Measurements from ENCODE around the gene DYNC1LI1. TPM values are rescaled to one million over a fixed set of nuclear protein-coding genes. Genes with fewer than 3 reads are reported as not detected.
A peak's percentile ranks its signal among the peaks of the same experiment; 100 is the strongest.

Gene DYNC1LI1
- total and polyA plus RNA-seq, 2 donors: 28.4 to 29.2 TPM

DNA sequence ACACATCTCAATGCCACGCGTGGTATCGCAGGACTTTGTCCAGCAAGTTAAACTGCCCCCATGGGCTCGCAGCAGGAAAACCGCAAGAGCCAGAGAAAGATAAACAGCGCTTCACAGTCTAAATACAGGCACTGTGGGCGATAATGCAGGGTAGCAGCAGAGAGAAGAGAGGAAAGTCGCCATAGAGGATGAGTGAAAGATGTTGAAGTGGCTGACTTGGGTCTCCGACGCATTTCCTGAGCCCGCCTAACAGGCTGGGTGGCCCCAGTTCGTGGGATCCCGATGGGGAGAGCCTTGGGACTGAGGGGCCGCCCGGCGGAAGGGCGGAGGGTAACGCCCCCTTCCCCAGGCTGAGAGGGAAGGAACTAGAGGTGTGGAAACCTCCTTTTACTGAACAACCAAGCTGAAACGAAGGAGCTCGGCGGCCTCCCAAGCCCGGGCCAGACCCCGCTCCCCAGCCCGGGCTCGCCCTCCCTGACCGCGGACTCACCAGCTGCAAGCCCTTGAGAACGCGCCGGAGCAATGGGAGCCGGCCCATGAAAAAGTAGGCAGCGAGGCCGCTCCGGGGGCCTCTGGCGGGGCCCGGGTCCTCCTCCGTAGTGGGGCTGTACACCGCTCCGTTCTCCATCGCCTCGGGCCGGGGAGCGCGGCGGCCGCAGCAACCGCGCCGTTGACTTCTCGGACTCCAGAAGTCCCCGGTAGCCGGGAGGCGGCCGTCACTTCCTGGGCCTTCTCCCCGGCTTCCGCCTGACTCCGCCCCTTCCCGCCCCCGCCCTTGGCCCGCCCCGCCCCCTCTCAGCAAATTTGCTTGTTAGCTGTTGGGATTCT lies 68.3 kb downstream of the DYNC1LI1 start, which contains the start of gene CMTM6:
Gene CMTM6 (minus strand): TSS at position 735 of the 828 bp plus-strand sequence. CDS start 107 bp downstream, at position 628.
- Histone ChIP-seq H3K4me3 (ENCODE audit: low read length in 2 of 2) (peak within 1 kb of the TSS; percentile 94 to 97), H3K27me3 (ENCODE audit: control insufficient read depth in 2 of 2, insufficient read depth in 1 of 2, low read length in 1 of 2) (no peaks in the 10 kb centered on the region), H3K27ac (ENCODE audit: low read depth in 1 of 2, low read length in 1 of 2) (peak within 1 kb of the TSS; percentile 92 to 93), H3K4me1 (ENCODE audit: control insufficient read depth in 2 of 2, insufficient read depth in 2 of 2, low read length in 2 of 2) (peaks cover 6 to 11% of the 10 kb centered on the region in 2 donors), H3K9me3 (ENCODE audit: control insufficient read depth in 2 of 2, insufficient read depth in 1 of 2, low read length in 1 of 2) (no peaks in the 10 kb centered on the region), H3K36me3 (ENCODE audit: control insufficient read depth in 2 of 2, insufficient read depth in 2 of 2, low read length in 1 of 2) (no peaks in the 10 kb centered on the region)
- DNase-seq (ENCODE audit: low read depth in 6 of 9, low spot score in 9 of 9): peak; percentile 20 to 86 (median 61)
- under 1% methylated on average over 61 of the region's 61 CpGs for WGBS

DNA sequence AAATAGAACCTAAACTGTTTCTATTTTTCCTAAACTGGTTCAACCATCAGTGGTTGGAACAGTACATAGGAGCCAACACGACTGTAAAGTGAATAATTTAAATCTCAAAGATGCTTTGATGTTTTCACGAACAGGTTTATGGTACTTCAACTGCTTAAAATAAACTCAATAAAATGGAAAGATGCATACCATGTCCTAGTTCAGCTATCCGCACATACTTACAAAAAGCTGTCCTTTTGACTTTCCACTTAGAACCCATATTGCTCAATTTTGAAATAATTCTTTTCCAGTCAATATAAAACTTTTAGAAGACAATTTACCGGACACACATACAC lies 68.9 kb downstream of the DYNC1LI1 start:
- Histone ChIP-seq H3K27ac (ENCODE audit: low read depth in 1 of 2, low read length in 1 of 2) (peak overlapping the region; percentile 92 to 93), H3K27me3 (ENCODE audit: control insufficient read depth in 2 of 2, insufficient read depth in 1 of 2, low read length in 1 of 2) (no peaks in the 10 kb centered on the region), H3K4me3 (ENCODE audit: low read length in 2 of 2) (peak overlapping the region; percentile 94 to 97), H3K36me3 (ENCODE audit: control insufficient read depth in 2 of 2, insufficient read depth in 2 of 2, low read length in 1 of 2) (no peaks in the 10 kb centered on the region), H3K4me1 (ENCODE audit: control insufficient read depth in 2 of 2, insufficient read depth in 2 of 2, low read length in 2 of 2) (peaks cover 6 to 11% of the 10 kb centered on the region in 2 donors), H3K9me3 (ENCODE audit: control insufficient read depth in 2 of 2, insufficient read depth in 1 of 2, low read length in 1 of 2) (no peaks in the 10 kb centered on the region)
- DNase-seq (ENCODE audit: low read depth in 6 of 9, low spot score in 9 of 9): no peak
- 4% methylated on average over 4 of the region's 4 CpGs for WGBS

DNA sequence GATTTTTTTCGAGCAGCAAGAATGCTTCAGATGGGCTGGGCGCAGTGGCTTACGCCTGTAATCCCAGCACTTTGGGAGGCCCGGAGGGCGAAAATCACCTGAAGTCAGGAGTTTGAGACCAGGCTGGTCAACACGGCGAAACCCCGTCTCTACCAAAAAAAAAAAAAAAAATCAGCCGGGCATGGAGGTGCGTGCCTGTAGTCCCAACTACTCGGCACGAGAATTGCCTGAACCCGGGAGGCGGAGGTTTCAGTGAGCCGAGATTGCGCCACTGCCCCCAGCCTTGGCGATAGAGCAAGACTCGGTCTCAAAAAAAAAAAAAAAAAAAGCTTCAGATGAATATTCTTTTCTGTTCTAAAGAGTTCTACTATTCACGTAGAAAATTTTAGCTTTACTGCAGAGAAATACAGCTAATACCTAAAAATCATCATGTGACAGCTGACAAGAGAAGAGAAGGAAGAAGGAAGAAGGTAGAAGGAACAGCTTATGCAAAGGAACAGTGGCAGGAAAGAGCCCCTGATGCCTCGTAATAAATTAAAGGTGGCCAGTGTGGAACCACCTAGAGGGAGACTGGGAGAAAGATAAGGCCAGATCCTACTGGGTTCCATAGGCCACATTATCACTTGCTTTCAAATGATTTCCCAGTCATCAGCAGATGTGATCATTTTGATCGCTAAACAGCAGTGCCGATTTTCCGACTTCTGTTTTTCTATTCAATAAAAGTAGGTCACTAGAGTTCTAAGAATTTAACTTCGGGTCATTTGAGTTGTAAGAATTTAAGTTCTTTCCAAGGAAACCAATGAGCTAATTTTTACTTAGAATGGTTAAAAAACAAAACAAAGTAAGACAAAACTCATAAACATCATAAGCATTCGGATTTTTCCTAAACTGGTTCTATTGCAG lies 69.5 kb downstream of the DYNC1LI1 start:
- Histone ChIP-seq H3K27ac (ENCODE audit: low read depth in 1 of 2, low read length in 1 of 2) (peak overlapping the region in 1 of 2 donors; percentile 8), H3K9me3 (ENCODE audit: control insufficient read depth in 2 of 2, insufficient read depth in 1 of 2, low read length in 1 of 2) (no peaks in the 10 kb centered on the region), H3K4me1 (ENCODE audit: control insufficient read depth in 2 of 2, insufficient read depth in 2 of 2, low read length in 2 of 2) (peaks cover 6 to 11% of the 10 kb centered on the region in 2 donors), H3K36me3 (ENCODE audit: control insufficient read depth in 2 of 2, insufficient read depth in 2 of 2, low read length in 1 of 2) (no peaks in the 10 kb centered on the region), H3K4me3 (ENCODE audit: low read length in 2 of 2) (peak overlapping the region; percentile 94 to 97), H3K27me3 (ENCODE audit: control insufficient read depth in 2 of 2, insufficient read depth in 1 of 2, low read length in 1 of 2) (no peaks in the 10 kb centered on the region)
- WGBS: 85% methylated on average over 25 of the region's 25 CpGs
- DNase-seq (ENCODE audit: low read depth in 6 of 9, low spot score in 9 of 9): no peak

DNA sequence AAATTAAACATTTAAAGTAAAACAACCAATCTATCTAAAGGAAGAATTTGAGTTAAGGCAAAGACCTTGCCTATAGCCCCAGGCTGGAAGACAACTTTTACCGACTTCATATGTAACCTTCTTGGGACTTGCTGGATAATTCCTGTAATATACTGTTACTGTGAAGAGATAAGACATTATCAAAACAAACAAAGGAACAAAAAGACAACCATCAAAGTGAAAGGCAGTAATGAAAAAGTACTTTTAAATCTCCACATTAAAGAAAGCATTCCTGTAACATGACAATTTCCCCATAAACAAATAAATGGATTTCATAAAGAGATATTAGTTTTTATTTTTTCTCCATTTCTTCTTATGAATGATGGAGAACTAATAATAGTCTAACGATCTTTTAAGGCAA lies 70.4 kb downstream of the DYNC1LI1 start:
- Histone ChIP-seq H3K27me3 (ENCODE audit: control insufficient read depth in 2 of 2, insufficient read depth in 1 of 2, low read length in 1 of 2) (no peaks in the 10 kb centered on the region), H3K36me3 (ENCODE audit: control insufficient read depth in 2 of 2, insufficient read depth in 2 of 2, low read length in 1 of 2) (no peaks in the 10 kb centered on the region), H3K9me3 (ENCODE audit: control insufficient read depth in 2 of 2, insufficient read depth in 1 of 2, low read length in 1 of 2) (no peaks in the 10 kb centered on the region), H3K4me1 (ENCODE audit: control insufficient read depth in 2 of 2, insufficient read depth in 2 of 2, low read length in 2 of 2) (peaks cover 6 to 11% of the 10 kb centered on the region in 2 donors), H3K4me3 (ENCODE audit: low read length in 2 of 2) (no peak overlapping the region), H3K27ac (ENCODE audit: low read depth in 1 of 2, low read length in 1 of 2) (no peak overlapping the region)
- 86% methylated on average over 2 of the region's 2 CpGs for WGBS
- no peak for DNase-seq (ENCODE audit: low read depth in 6 of 9, low spot score in 9 of 9)

DNA sequence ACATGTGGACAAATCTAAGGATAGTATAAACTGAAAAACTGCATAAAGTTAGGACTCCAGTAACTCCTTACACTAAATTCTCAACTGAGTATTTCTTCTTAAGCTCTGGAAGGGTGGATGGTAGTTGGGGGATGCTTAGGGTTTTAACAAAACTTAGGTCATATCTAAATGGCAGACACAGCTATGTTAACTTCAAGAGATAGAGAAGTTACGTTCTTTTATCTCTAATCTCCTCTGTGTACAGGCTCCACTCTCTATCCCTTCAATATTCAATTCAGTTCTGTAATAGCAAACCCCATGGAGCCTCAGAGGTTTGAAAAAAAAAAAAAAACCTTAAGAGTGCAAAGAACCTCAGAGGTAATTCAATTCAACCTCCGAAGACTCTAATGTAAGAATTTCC lies 71.1 kb downstream of the DYNC1LI1 start:
- Histone ChIP-seq H3K4me3 (ENCODE audit: low read length in 2 of 2) (no peak overlapping the region), H3K4me1 (ENCODE audit: control insufficient read depth in 2 of 2, insufficient read depth in 2 of 2, low read length in 2 of 2) (peaks cover 6 to 11% of the 10 kb centered on the region in 2 donors), H3K9me3 (ENCODE audit: control insufficient read depth in 2 of 2, insufficient read depth in 1 of 2, low read length in 1 of 2) (no peaks in the 10 kb centered on the region), H3K27ac (ENCODE audit: low read depth in 1 of 2, low read length in 1 of 2) (no peak overlapping the region), H3K27me3 (ENCODE audit: control insufficient read depth in 2 of 2, insufficient read depth in 1 of 2, low read length in 1 of 2) (no peaks in the 10 kb centered on the region), H3K36me3 (ENCODE audit: control insufficient read depth in 2 of 2, insufficient read depth in 2 of 2, low read length in 1 of 2) (no peaks in the 10 kb centered on the region)
- WGBS: 94% methylated on average over 2 of the region's 2 CpGs
- DNase-seq (ENCODE audit: low read depth in 6 of 9, low spot score in 9 of 9): no peak

DNA sequence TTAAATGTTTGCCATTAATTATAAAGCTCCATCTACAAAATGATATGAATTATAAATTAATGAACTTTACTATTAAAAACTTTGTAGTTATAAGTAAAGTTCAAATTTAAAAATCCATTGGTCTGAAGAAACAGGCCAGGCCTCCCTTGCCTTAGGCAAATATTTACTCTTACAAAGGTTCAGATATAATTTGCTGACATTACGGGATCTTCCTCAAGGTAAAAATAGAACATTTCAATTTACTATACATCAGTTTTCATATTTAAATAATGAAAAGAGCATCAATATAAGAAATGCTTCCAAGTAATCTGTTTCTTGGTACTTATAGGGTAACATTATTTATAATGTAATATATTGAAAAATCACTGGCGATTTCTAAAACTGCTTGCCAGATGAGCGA lies 71.7 kb downstream of the DYNC1LI1 start:
- H3K4me1 ChIP-seq (ENCODE audit: control insufficient read depth in 2 of 2, insufficient read depth in 2 of 2, low read length in 2 of 2): peaks cover 6 to 11% of the 10 kb centered on the region in 2 donors
- no peak overlapping the region for H3K27ac ChIP-seq (ENCODE audit: low read depth in 1 of 2, low read length in 1 of 2)
- H3K36me3 ChIP-seq (ENCODE audit: control insufficient read depth in 2 of 2, insufficient read depth in 2 of 2, low read length in 1 of 2): no peaks in the 10 kb centered on the region
- no peak overlapping the region for H3K4me3 ChIP-seq (ENCODE audit: low read length in 2 of 2)
- WGBS: 98% methylated on average over 3 of the region's 3 CpGs
- no peaks in the 10 kb centered on the region for H3K27me3 ChIP-seq (ENCODE audit: control insufficient read depth in 2 of 2, insufficient read depth in 1 of 2, low read length in 1 of 2)
- DNase-seq (ENCODE audit: low read depth in 6 of 9, low spot score in 9 of 9): no peak
- H3K9me3 ChIP-seq (ENCODE audit: control insufficient read depth in 2 of 2, insufficient read depth in 1 of 2, low read length in 1 of 2): no peaks in the 10 kb centered on the region

DNA sequence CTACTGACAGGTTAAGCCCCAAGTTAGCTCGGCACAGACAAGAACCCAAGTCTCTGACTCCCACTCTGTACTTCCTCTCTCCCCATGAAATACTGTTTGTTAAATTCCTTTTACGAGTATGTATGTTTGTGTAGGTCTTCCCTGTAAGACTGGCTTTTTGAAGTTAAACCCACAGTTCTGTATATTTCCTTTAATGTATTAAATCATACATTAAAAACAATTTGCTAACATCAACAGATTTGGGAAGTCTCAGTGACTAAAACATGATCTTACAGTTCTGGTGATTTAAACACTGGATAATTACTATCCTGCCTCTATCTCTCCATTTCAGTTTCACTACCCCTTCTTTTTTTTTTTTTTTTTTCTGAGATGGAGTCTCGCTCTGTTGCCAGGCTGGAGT lies 72.4 kb downstream of the DYNC1LI1 start:
- H3K36me3 ChIP-seq (ENCODE audit: control insufficient read depth in 2 of 2, insufficient read depth in 2 of 2, low read length in 1 of 2): no peaks in the 10 kb centered on the region
- no peak for DNase-seq (ENCODE audit: low read depth in 6 of 9, low spot score in 9 of 9)
- H3K27ac ChIP-seq (ENCODE audit: low read depth in 1 of 2, low read length in 1 of 2): no peak overlapping the region
- H3K4me1 ChIP-seq (ENCODE audit: control insufficient read depth in 2 of 2, insufficient read depth in 2 of 2, low read length in 2 of 2): peaks cover 6 to 11% of the 10 kb centered on the region in 2 donors
- no peaks in the 10 kb centered on the region for H3K9me3 ChIP-seq (ENCODE audit: control insufficient read depth in 2 of 2, insufficient read depth in 1 of 2, low read length in 1 of 2)
- no peak overlapping the region for H3K4me3 ChIP-seq (ENCODE audit: low read length in 2 of 2)
- no peaks in the 10 kb centered on the region for H3K27me3 ChIP-seq (ENCODE audit: control insufficient read depth in 2 of 2, insufficient read depth in 1 of 2, low read length in 1 of 2)
- 86% methylated on average over 3 of the region's 3 CpGs for WGBS

DNA sequence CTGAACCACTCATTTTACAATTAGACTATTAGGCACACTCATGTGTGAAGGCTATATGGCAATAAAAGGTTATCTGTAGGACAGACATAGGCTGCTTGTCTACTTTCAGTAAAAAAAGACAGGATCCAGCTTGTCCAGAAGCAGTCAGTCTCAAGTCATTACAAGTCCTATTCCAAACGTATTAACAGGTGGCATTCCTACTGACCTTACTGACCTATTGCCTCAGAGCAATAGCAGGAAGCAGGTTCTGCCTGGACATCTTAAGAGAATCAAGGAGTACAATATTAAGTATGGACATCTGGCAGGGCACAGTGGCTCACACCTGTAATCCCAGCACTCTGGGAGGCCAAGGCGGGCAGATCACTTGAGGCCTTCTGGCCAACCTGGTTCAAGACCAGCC lies 75.0 kb downstream of the DYNC1LI1 start:
- no peaks in the 10 kb centered on the region for H3K9me3 ChIP-seq (ENCODE audit: control insufficient read depth in 2 of 2, insufficient read depth in 1 of 2, low read length in 1 of 2)
- H3K36me3 ChIP-seq (ENCODE audit: control insufficient read depth in 2 of 2, insufficient read depth in 2 of 2, low read length in 1 of 2): no peaks in the 10 kb centered on the region
- no peaks in the 10 kb centered on the region for H3K4me1 ChIP-seq (ENCODE audit: control insufficient read depth in 2 of 2, insufficient read depth in 2 of 2, low read length in 2 of 2)
- no peak for DNase-seq (ENCODE audit: low read depth in 6 of 9, low spot score in 9 of 9)
- H3K27me3 ChIP-seq (ENCODE audit: control insufficient read depth in 2 of 2, insufficient read depth in 1 of 2, low read length in 1 of 2): no peaks in the 10 kb centered on the region
- 97% methylated on average over 2 of the region's 2 CpGs for WGBS
- peak overlapping the region in 1 of 2 donors; percentile 5 for H3K27ac ChIP-seq (ENCODE audit: low read depth in 1 of 2, low read length in 1 of 2)
- H3K4me3 ChIP-seq (ENCODE audit: low read length in 2 of 2): no peak overlapping the region

DNA sequence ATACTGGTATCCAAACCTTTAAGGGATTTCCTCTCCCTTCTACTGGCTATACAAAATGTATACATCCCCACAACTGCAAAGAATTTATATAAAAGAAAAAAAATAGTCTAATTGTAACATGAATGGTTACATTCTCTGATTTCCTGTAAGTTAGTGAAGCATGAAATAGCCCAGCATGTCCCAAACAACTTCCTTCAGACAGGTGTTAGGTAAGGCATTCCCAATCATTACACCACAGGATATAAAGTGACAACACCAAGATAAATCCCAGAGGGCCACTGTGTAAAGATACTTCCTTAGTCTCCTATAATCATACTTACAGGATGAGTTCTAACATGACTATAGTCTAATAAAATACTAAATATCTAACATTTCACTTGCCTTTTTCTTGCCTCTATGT lies 75.6 kb downstream of the DYNC1LI1 start:
- H3K27ac ChIP-seq (ENCODE audit: low read depth in 1 of 2, low read length in 1 of 2): no peak overlapping the region
- no peaks in the 10 kb centered on the region for H3K27me3 ChIP-seq (ENCODE audit: control insufficient read depth in 2 of 2, insufficient read depth in 1 of 2, low read length in 1 of 2)
- no peaks in the 10 kb centered on the region for H3K36me3 ChIP-seq (ENCODE audit: control insufficient read depth in 2 of 2, insufficient read depth in 2 of 2, low read length in 1 of 2)
- no peaks in the 10 kb centered on the region for H3K4me1 ChIP-seq (ENCODE audit: control insufficient read depth in 2 of 2, insufficient read depth in 2 of 2, low read length in 2 of 2)
- no peak overlapping the region for H3K4me3 ChIP-seq (ENCODE audit: low read length in 2 of 2)
- no peak for DNase-seq (ENCODE audit: low read depth in 6 of 9, low spot score in 9 of 9)
- no peaks in the 10 kb centered on the region for H3K9me3 ChIP-seq (ENCODE audit: control insufficient read depth in 2 of 2, insufficient read depth in 1 of 2, low read length in 1 of 2)

Data from thymus (tissue), 11 donors.